ENCODE results near the gene SLC10A4.
"Not testable (repeated sequence)": the region's sequence is repeated elsewhere in the genome, so short reads cannot be mapped to it uniquely, and the experiment has no call there.

GRCh38 chr4:48440914-48441313, 42.2 kb upstream of the SLC10A4 start:
- not testable (repeated sequence) for TF ChIP-seq CTCF, POLR2A (IDR thresholded peaks at IDR 0.05)

Measured in prostate gland (tissue), 2 donors.